Bronchial epithelial cell (primary cell): ENCODE measurements around the gene CRYBG1. TPM values are rescaled to one million over a fixed set of nuclear protein-coding genes. Genes with fewer than 3 reads are reported as not detected.

Experiments used
- DNase-seq: peaks from one replicate; pipeline ENCODE4 v3.0.0-alpha.2; 2010; ENCODE audit warnings: low read depth
- FAIRE-seq: peaks from 2 replicates; lab custom pipeline; 2011; peaks lifted over from hg19 to GRCh38; lab: Jason Lieb, UNC
- H3K27me3 ChIP-seq: 2 replicates; pipeline ENCODE4 v1.5.1; 2011; ENCODE audit warnings: low read length; ENCODE audit not compliant: control insufficient read depth, insufficient read depth
- H3K36me3 ChIP-seq: 2 replicates; pipeline ENCODE4 v1.5.1; 2011; ENCODE audit warnings: low read length; ENCODE audit not compliant: control insufficient read depth, insufficient read depth
- H3K4me3 ChIP-seq: 2 replicates; pipeline ENCODE4 v1.5.1; 2011; ENCODE audit warnings: mild to moderate bottlenecking, low read depth, low read length, control low read depth
- CTCF ChIP-seq: IDR thresholded peaks from 2 replicates; pipeline ENCODE4 v1.5.1; 2011; ENCODE audit warnings: mild to moderate bottlenecking, moderate library complexity, low read length, control low read depth, inconsistent platforms; ENCODE audit not compliant: insufficient read depth, severe bottlenecking
- total RNA-seq: library from RNA; depleted of rRNA; stranded (reverse); fragments of >200 nt; gene quantifications from 2 replicates; pipeline ENCODE4 v1.2.1, GENCODE V29; 2014

CRYBG1 gene
- total RNA-seq, 1 donor from 2014 or later, result 45.0 TPM

GRCh38 chr6:106510090-106510970 lies 149.8 kb downstream of the CRYBG1 start:
- H3K27me3 ChIP-seq, result no peaks in the 10 kb centered on the region
- DNase-seq (peak; percentile 82), FAIRE-seq (no peak)
- TF ChIP-seq CTCF, result no peak
- peak overlapping the region; percentile 35 for H3K4me3 ChIP-seq
- H3K36me3 ChIP-seq, result peaks cover 16% of the 10 kb centered on the region

GRCh38 chr6:106511288-106512047 lies 151.0 kb downstream of the CRYBG1 start:
- FAIRE-seq, result no peak
- peaks cover 15% of the 10 kb centered on the region for H3K36me3 ChIP-seq
- peak overlapping the region; percentile 50 for H3K4me3 ChIP-seq
- peak; percentile 59 for DNase-seq
- TF ChIP-seq CTCF, result no peak
- H3K27me3 ChIP-seq, result no peaks in the 10 kb centered on the region

- peak overlapping the region; percentile 50 for H3K4me3 ChIP-seq
- peak; percentile 53 for DNase-seq
- FAIRE-seq, result no peak
- no peaks in the 10 kb centered on the region for H3K27me3 ChIP-seq
- TF ChIP-seq CTCF, result no peak
- H3K36me3 ChIP-seq, result peaks cover 14% of the 10 kb centered on the region
Measured at GRCh38 chr6:106512048-106512967, 151.8 kb downstream of the CRYBG1 start.

- no peak for TF ChIP-seq CTCF
Measured at GRCh38 chr6:106512968-106513574, 152.6 kb downstream of the CRYBG1 start.

More at GRCh38 chr6:106512968-106513574, 152.6 kb downstream of the CRYBG1 start:
- no peak for FAIRE-seq
- Histone ChIP-seq H3K27me3 (no peaks in the 10 kb centered on the region), H3K36me3 (peaks cover 11% of the 10 kb centered on the region), H3K4me3 (peak overlapping the region; percentile 50)
- no peak for DNase-seq
